ENCODE data around the gene MFNG. TPM values are rescaled to one million over a fixed set of nuclear protein-coding genes. Genes with fewer than 3 reads are reported as not detected.

Gene MFNG
- total RNA-seq, 1 donor from 2014 or later = 20.7 TPM

- DNase-seq (ENCODE audit: low spot score) = no peak
These were observed 10.5 kb upstream of the MFNG start for GRCh38 chr22:37496651-37497050.

- no peak for DNase-seq (ENCODE audit: low spot score)
These were observed 7.8 kb upstream of the MFNG start for GRCh38 chr22:37493979-37494378.

GRCh38 chr22:37492428-37493344 is 6.5 kb upstream of the MFNG start:
- DNase-seq (ENCODE audit: low spot score) = no peak

GRCh38 chr22:37491559-37492427 is 5.6 kb upstream of the MFNG start:
- no peak for DNase-seq (ENCODE audit: low spot score)

GRCh38 chr22:37491106-37491505 is 4.9 kb upstream of the MFNG start:
- no peak for DNase-seq (ENCODE audit: low spot score)

- no peak for DNase-seq (ENCODE audit: low spot score)
These were observed 3.8 kb upstream of the MFNG start for GRCh38 chr22:37489983-37490382.

GRCh38 chr22:37488337-37489135 is 2.4 kb upstream of the MFNG start:
- no peak for DNase-seq (ENCODE audit: low spot score)

- DNase-seq (ENCODE audit: low spot score) = no peak
These were observed 1.4 kb upstream of the MFNG start for GRCh38 chr22:37487571-37487970.

GRCh38 chr22:37487129-37487528 is 945 bp upstream of the MFNG start:
- no peak for DNase-seq (ENCODE audit: low spot score)

- DNase-seq (ENCODE audit: low spot score) = no peak
These were observed 575 bp downstream of the MFNG start for GRCh38 chr22:37485395-37486223.

- DNase-seq (ENCODE audit: low spot score) = peak; percentile 37
These were observed 1.4 kb downstream of the MFNG start for GRCh38 chr22:37484480-37485394.

- no peak for DNase-seq (ENCODE audit: low spot score)
These were observed 3.1 kb downstream of the MFNG start for GRCh38 chr22:37483050-37483449.

- no peak for DNase-seq (ENCODE audit: low spot score)
These were observed 3.9 kb downstream of the MFNG start for GRCh38 chr22:37482244-37482643.

GRCh38 chr22:37481347-37481907 is 4.8 kb downstream of the MFNG start:
- DNase-seq (ENCODE audit: low spot score) = no peak

GRCh38 chr22:37480387-37481346 is 5.5 kb downstream of the MFNG start:
- DNase-seq (ENCODE audit: low spot score) = no peak

- DNase-seq (ENCODE audit: low spot score) = no peak
These were observed 7.0 kb downstream of the MFNG start for GRCh38 chr22:37479196-37479595.

- no peak for DNase-seq (ENCODE audit: low spot score)
These were observed 9.5 kb downstream of the MFNG start for GRCh38 chr22:37476389-37477329.
